HG02973 (cell line): ENCODE results near the gene MYL9.

ENCODE experiments used
- ATAC-seq: cut with Tn5 transposase; IDR thresholded peaks from one replicate; pipeline ENCODE4 v1.9.1; 2021; ENCODE audit warnings: moderate library complexity; ENCODE audit not compliant: unreplicated experiment

MYL9 gene

GRCh38 chr20:36525620-36526365 lies 15.5 kb upstream of the MYL9 start:
- ATAC-seq = no peak

- ATAC-seq = no peak
Observed at GRCh38 chr20:36526521-36527011, 14.8 kb upstream of the MYL9 start.

DNA sequence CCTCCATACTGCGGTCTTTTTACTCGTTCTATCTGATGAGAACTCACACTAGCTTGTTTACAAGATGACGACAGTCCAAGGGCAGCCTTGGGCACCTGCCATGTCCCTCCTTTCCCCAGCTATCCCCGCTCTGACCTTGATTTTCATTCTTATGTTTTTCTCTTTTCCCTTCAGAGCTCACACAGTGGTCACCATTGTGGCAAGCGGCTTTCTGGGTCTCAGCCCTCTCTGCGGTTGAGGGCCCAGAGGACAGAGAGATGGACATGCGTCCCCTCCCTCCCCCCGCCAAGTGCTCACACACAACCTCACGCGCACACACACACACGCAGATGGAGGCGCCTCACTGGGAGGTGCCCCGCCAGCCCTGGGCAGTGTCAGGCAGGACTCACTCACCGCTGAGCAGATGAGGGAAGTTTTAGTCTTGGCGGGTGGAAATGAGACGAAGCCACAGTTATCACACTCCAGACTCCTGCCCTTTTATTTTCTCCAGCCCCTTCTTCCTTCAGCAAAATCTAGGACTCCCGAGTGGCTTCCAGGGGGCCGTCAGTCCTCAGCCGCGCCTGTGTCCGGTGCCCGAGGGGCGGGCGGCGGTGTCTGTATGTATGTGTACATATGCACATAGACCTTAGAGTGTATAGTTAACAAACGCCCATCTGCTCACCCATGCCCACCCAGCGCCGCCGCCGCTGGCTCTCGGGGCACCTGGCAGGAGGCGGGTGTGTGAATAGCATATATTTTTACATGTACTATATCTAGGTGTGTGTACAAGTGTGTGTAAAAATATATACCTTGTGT lies 13.8 kb upstream of the MYL9 start:
- ATAC-seq = no peak

DNA sequence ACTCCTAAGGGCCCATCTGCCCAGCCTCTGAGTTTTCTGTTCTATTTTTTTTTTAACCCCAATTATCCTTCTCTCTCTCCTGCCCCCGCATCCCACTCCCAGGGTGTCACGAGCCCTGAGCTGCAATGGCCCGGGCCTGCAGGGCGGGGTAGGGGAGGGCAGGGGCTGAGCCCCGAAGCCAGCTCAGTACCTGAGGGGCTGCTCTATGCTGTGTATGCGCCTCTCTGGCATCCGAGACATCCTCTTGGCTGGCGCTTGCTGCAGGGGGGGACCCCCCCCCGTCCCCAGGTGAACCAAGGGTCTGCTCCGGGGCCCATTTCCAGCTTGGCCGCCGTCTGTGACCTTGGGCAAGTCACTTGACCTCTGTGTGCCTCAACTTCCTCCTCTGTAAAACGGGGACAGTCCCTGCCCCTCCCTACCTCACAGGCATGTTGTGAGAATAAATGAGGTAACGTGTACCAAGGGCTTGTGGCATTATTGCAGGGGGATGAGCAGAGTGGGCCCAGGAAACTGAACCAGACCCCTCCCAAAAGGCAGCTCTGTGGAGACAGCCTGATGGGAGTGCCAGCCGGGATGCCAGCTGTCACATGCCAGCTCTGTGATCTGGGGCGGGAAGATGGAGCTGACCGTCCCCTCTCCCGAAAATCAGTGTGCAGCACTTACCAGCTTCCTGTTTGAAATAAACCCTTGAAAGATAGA lies 13.0 kb upstream of the MYL9 start:
- no peak for ATAC-seq

- no peak for ATAC-seq
Observed at GRCh38 chr20:36528875-36529417, 12.4 kb upstream of the MYL9 start.

- no peak for ATAC-seq
Observed at GRCh38 chr20:36532388-36532787, 8.9 kb upstream of the MYL9 start.

DNA sequence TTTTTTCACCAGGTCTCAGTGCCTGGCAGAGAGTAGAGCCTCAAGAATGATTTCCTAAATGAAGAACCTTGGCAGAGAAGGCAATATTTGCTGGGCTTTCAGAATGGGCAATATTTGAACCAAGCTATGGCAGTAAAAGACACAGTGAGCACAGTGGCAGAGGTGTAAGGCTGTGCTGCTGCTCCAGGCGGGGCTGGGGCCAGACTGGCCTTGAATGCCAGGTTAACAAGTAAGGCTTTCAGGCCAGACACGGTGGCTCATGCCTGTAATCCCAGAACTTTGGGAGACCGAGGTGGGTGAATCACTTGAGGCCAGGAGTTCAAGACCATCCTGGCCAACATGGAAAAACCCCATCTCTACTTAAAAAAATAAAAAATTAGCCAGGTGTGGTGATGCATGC lies 8.5 kb upstream of the MYL9 start:
- ATAC-seq = no peak

DNA sequence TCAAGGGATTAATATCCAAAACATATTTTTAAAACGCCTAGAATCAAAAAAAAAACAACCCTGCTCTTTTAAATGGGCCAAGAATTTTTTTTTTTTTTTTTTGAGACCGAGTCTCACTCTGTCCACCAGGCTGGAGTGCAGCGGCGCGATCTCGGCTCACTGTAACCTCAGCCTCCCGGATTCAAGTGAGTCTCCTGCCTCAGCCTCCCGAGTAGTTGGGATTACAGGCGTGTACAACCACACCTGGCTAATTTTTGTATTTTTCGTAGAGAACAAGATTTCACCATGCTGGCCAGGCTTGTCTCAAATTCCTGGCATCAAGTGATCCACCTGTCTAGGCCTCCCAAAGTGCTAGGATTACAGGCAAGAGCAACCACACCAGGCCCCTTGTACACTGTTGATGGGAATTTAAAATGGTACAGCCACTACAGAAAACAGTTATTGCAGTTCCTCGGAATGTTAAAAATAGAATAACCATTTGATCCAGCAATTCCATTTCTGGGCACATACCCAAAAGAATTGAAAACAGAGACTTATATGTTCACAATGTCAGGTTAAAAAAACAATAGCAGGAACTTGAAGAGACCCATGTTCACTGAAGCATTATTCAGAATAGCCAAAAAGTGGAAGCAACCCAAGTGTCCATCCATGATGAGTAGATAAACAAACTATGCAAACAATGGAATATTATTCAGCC lies 3.1 kb upstream of the MYL9 start:
- ATAC-seq = no peak

DNA sequence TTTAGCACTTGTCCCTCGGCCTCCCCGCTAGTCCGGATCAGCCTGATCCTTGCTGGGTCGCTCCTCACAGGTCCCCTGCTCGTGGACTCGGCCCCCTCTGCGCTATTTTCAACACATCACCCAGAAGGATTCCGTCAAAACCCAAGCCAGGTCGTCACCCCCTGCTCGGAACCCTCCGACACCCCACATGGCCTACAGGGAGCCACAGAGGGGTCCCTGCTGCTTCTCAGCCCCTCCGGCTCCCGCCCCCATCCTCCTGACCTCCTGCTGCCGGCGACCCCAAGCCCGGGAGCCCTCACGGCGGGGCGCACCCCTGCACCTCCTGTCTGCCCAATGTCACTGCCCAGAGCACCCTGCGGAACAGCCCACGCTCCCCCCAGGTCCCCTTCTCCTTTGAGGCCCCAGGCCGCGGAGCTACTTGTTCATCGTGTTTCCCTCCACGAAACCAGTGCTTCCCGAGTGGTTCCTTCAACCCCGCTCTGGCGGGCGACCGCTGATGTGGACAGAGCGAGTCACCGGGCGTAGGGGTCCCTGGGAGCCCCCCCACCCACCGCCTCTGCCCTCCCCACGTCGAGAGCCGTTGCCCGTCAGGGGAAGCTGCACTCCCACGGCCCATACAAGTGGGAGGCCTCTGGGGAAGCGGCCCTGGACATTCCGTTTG lies 638 bp upstream of the MYL9 start:
- ATAC-seq = no peak

DNA sequence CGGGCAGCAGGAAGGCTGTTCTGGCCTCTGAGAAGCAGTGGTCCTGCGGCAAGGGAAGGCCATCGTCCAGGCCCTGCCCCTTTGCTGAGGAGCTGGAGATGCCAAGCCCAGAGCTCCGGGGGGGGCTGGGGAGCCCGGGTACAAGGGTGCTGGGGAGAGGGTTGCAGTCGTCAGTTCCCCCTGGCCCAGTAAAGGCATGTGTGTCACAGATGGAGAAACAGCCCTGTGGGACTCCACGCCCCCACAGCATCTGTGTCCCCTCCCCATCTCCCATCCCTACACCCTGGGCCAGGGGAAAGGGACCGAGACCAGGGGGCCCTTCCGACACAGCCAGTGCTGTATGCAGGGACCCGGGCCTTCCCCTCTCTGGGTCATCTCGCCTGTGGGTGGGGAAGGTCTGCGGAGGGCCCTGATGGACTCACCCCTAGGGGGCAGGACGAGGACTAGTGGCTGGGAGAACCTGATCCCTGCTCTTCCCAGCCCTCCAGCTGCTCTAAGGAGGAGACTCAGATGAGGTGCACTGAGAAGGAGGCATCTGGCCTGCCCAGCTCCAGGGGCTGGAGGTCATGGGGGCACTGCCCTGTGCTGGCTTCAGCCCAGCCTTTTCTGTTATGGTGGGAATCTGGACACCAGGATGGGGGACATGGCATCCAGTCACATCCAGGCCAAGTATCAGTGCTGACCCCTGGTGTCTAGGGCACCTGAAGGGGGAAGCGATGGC lies 609 bp downstream of the MYL9 start:
- ATAC-seq = no peak

GRCh38 chr20:36542516-36543183 lies 1.3 kb downstream of the MYL9 start:
- ATAC-seq = no peak

GRCh38 chr20:36543184-36544133 lies 2.1 kb downstream of the MYL9 start:
- ATAC-seq = no peak

- no peak for ATAC-seq
Observed at GRCh38 chr20:36544134-36545018, 3.1 kb downstream of the MYL9 start.

DNA sequence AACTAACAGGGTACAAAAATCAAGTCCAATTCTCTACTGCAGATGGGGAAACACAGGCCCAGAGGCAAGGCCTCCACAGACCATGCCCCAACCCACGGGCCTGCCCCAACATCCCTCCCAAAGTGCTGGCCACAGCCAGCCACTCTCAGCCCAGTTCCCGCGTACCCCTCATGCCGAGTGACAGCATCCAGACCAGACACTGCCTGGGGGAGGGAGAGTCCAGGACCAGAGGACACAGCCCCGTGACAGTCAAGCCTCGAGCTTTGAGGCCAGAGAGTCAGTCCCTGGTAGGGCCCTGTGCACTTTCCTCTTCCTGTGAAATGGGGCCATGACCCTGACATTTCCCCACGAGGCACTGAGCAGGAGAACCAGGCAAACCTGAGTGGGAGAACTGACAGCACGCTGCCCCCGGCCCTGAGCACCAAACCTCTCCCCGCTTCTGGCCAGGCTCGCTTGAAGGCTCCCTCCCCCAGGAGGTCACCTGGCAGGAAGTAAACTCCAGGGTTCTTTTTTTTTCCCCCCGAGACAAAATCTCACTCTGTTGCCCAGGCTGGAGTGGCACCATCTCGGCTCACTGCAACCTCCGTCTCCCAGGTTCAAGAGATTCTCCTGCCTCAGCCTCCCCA lies 4.9 kb downstream of the MYL9 start:
- no peak for ATAC-seq

GRCh38 chr20:36547186-36548005 lies 6.1 kb downstream of the MYL9 start:
- no peak for ATAC-seq

DNA sequence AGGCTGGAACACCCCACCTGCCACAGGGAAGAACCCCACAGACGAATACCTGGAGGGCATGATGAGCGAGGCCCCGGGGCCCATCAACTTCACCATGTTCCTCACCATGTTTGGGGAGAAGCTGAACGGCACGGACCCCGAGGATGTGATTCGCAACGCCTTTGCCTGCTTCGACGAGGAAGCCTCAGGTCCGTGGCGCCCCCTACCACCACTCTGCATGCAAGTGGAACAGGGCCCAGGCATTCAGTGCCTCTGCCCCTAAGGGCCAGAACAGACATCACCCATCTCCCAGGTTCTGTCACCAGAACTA lies 6.6 kb downstream of the MYL9 start:
- no peak for ATAC-seq
